K562 (cell line): ENCODE data around the gene ZIC2. TPM values are rescaled to one million over a fixed set of nuclear protein-coding genes. Genes with fewer than 3 reads are reported as not detected.
A peak's percentile ranks its signal among the peaks of the same experiment; 100 is the strongest.

Source experiments
- ATAC-seq: fragments of 200-7000 bp; cut with Tn5 transposase; 3 replicates; pipeline ENCODE4 v1.9.1; 2020; ENCODE audit warnings: moderate library complexity
- BruUV-seq: library from RNA; stranded (reverse); fragments of 400-500 nt; replicated peaks from 2 replicates; lab custom pipeline; 2021; lab: Mats Ljungman, UMichigan
- CTCF ChIA-PET: fragments of 300-600 bp; formaldehyde crosslinking; extraction: SDS; loops from one replicate; lab custom pipeline; 2021; ENCODE audit warnings: low intra/inter-chr PET ratio; lab: Yijun Ruan, JAX
- POLR2A ChIA-PET: fragments of 300-600, 350-650 bp; sonication (Branson Sonifier 250); formaldehyde crosslinking; extraction: SDS; loops from one replicate; lab custom pipeline; 2021; ENCODE audit warnings: antibody characterized with exemption, inconsistent platforms; lab: Yijun Ruan, JAX
- DNase-seq, 4 experiments: peaks; one replicate each; pipeline versions ENCODE4 v3.0.0 to v3.0.0-alpha.2; 2011 to 2018; ENCODE audit warnings: low spot score in 3 of 4, mixed read lengths in 3 of 4; ENCODE audit errors: extremely low read depth in 1 of 4
- FAIRE-seq: peaks from 2 replicates; lab custom pipeline; 2011; peaks lifted over from hg19 to GRCh38; lab: Jason Lieb, UNC
- H2AFZ ChIP-seq: 2 replicates; pipeline ENCODE4 v1.6.0; 2011; ENCODE audit warnings: low read depth, low read length, control low read depth, inconsistent platforms
- H3K27ac ChIP-seq: fragments of 200-600 bp; 3 replicates; pipeline ENCODE4 v1.8.0; 2011; ENCODE audit warnings: low read depth, mild to moderate bottlenecking, control low read depth, inconsistent platforms, low read length, moderate library complexity, mixed read lengths; ENCODE audit errors: extremely low read depth
- H3K27me3 ChIP-seq, 2 experiments: fragments of 300-600 bp in 1 of 2; 2 replicates in 1 of 2; 3 replicates in 1 of 2; pipeline versions ENCODE4 v1.6.0 to v1.8.0; 2011; ENCODE audit warnings: inconsistent platforms in 2 of 2, low read length in 2 of 2, mild to moderate bottlenecking in 1 of 2, mixed read lengths in 1 of 2, moderate library complexity in 1 of 2; ENCODE audit not compliant: control insufficient read depth in 2 of 2, insufficient read depth in 2 of 2
- H3K36me3 ChIP-seq: fragments of 300-600 bp; 3 replicates; pipeline ENCODE4 v1.8.0; 2011; ENCODE audit warnings: mild to moderate bottlenecking, low read length, inconsistent platforms; ENCODE audit not compliant: control insufficient read depth, insufficient read depth
- H3K4me1 ChIP-seq, 2 experiments: fragments of 200-600 bp in 1 of 2; replicated peaks in 1 of 2; 2 replicates in 1 of 2; 3 replicates in 1 of 2; pipeline versions ENCODE4 v1.5.1 to v1.8.0; 2011; ENCODE audit warnings: inconsistent platforms in 2 of 2, low read length in 2 of 2, mild to moderate bottlenecking in 1 of 2, mixed read lengths in 1 of 2, moderate library complexity in 1 of 2; ENCODE audit not compliant: control insufficient read depth in 2 of 2, insufficient read depth in 2 of 2
- H3K4me2 ChIP-seq: 2 replicates; pipeline ENCODE4 v1.6.1; 2011; ENCODE audit warnings: low read length, control low read depth, inconsistent platforms, mixed read lengths; ENCODE audit not compliant: insufficient read depth
- H3K4me3 ChIP-seq: fragments of 200-600 bp; sonication (generic), shearing (Covaris generic); 2 replicates; pipeline ENCODE4 v1.5.1; 2016; ENCODE audit warnings: control low read depth, inconsistent platforms
- H3K79me2 ChIP-seq: fragments of 200-600 bp; 3 replicates; pipeline ENCODE4 v1.8.0; 2011; ENCODE audit warnings: low read length, inconsistent platforms; ENCODE audit not compliant: control insufficient read depth, insufficient read depth
- H3K9ac ChIP-seq, 2 experiments: 2 replicates each; pipeline versions ENCODE4 v1.6.0 to v1.6.1; 2011; ENCODE audit warnings: low read depth in 2 of 2, low read length in 2 of 2, control low read depth in 1 of 2, inconsistent platforms in 1 of 2, mild to moderate bottlenecking in 1 of 2, mixed read lengths in 1 of 2; ENCODE audit not compliant: insufficient read depth in 1 of 2
- H3K9me1 ChIP-seq: one replicate; pipeline ENCODE4 v1.6.0; 2011; ENCODE audit warnings: inconsistent platforms, mild to moderate bottlenecking, low read length, moderate library complexity; ENCODE audit not compliant: control insufficient read depth, insufficient read depth
- H3K9me3 ChIP-seq: replicated peaks from 2 replicates; pipeline ENCODE4 v1.5.1; 2011; ENCODE audit warnings: low read depth, low read length, inconsistent platforms; ENCODE audit not compliant: control insufficient read depth, insufficient read depth
- H4K20me1 ChIP-seq: replicated peaks from 2 replicates; pipeline ENCODE4 v1.6.1; 2011; ENCODE audit warnings: low read length, inconsistent platforms, mixed read lengths; ENCODE audit not compliant: control insufficient read depth, insufficient read depth
- DPF2 ChIP-seq: fragments of 450-650 bp; IDR thresholded peaks from 2 replicates; pipeline ENCODE4 v1.6.1; 2016
- E2F6 ChIP-seq, 2 experiments: IDR thresholded peaks; 2 replicates each; pipeline ENCODE4 v1.6.1; 2011; ENCODE audit warnings: borderline replicate concordance in 1 of 2, control low read depth in 1 of 2, low read depth in 1 of 2, low read length in 1 of 2, mild to moderate bottlenecking in 1 of 2, mixed read lengths in 1 of 2, moderate library complexity in 1 of 2; ENCODE audit not compliant: insufficient read depth in 1 of 2, insufficient read length in 1 of 2, poor library complexity in 1 of 2, severe bottlenecking in 1 of 2; ENCODE audit errors: extremely low read depth in 1 of 2
- TAF15 ChIP-seq: fragments of 200-400 bp; formaldehyde crosslinking; IDR thresholded peaks from 2 replicates; pipeline ENCODE4 v1.6.1; 2017; ENCODE audit warnings: mild to moderate bottlenecking, low read depth, low read length, moderate library complexity
- TRIM24 ChIP-seq, 2 experiments: fragments of 450-650 bp; IDR thresholded peaks; 2 replicates each; pipeline ENCODE4 v1.6.1; 2016
- ZBTB33 ChIP-seq: sonication (generic); formaldehyde crosslinking; IDR thresholded peaks from 2 replicates; pipeline ENCODE4 v1.8.1; 2023; ENCODE audit warnings: mild to moderate bottlenecking, missing genetic modification reagents
- ZNF124 ChIP-seq: sonication (generic); formaldehyde crosslinking; IDR thresholded peaks from 2 replicates; pipeline ENCODE4 v1.8.1; 2022; ENCODE audit warnings: missing genetic modification reagents
- WGBS: fragments of 100-300 bp; shearing (Covaris generic); methylation state at CpG from one replicate; pipeline ENCODE4 v1.1.6; 2016; ENCODE audit warnings: low coverage, mixed read lengths; ENCODE audit not compliant: insufficient coverage; ENCODE audit errors: missing lambda C conversion rate; 5-methylcytosine and 5-hydroxymethylcytosine counted together
- in situ Hi-C: fragments of 300-500 bp; cut with MboI; formaldehyde crosslinking; loops from 4 replicates; pipeline ENCODE4 v1.15.0; 2018; ENCODE audit warnings: inconsistent platforms, mixed read lengths
- intact Hi-C: fragments of 100-400 bp; cut with micrococcal nuclease; formaldehyde crosslinking; loops from 2 replicates; pipeline ENCODE4 v1.14.2; 2022
- polyA plus RNA-seq, 8 experiments: library from polyadenylated mRNA; depleted of rRNA in 4 of 8; stranded (reverse) in 5 of 8; unstranded in 3 of 8; fragments of >200 nt; fragmentation: Nextera tagmentation in 2 of 8; fragmentation: Illumina TruSeq in 1 of 8; extraction: Ambion mirVana in 2 of 8; extraction: Trizol in 1 of 8; gene quantifications; 2 replicates each; pipeline versions ENCODE4 v1.2.1 to v1.2.3, GENCODE V29; 2011 to 2014; ENCODE audit warnings: inconsistent platforms in 1 of 8, missing spikeins in 1 of 8
- total RNA-seq, 7 experiments: library from RNA; depleted of rRNA in 6 of 7; stranded (reverse); fragments of >200 nt in 6 of 7; fragmentation: Illumina TruSeq in 2 of 7; extraction: Trizol in 2 of 7; gene quantifications; 2 replicates each; pipeline versions ENCODE4 v1.2.1 to v1.2.3, GENCODE V29; 2011 to 2021; ENCODE audit warnings: low replicate concordance in 1 of 7

The ZIC2 gene
- total and polyA plus RNA-seq, 9 of the 15 experiments (the other 6 are each of a cell fraction or from before 2014, with no cell fraction given), result 1.8 to 18.0 (median 4.5) TPM

GRCh38 chr13:99977334-99977911 lies 4.2 kb upstream of the ZIC2 start:
- Histone ChIP-seq H3K9ac (no peak overlapping the region), H3K4me1 (peaks cover 0 to 35% of the 10 kb centered on the region in 2 experiments; a peak in 3 of 5 replicates), H3K36me3 (no peaks in the 10 kb centered on the region), H3K9me1 (no peaks in the 10 kb centered on the region), H3K79me2 (peaks cover 3% of the 10 kb centered on the region; the same call in 2 of the 3 replicates), H3K27ac (no peak overlapping the region), H4K20me1 (no peaks in the 10 kb centered on the region), H3K27me3 (no peaks in the 10 kb centered on the region), H3K9me3 (no peaks in the 10 kb centered on the region), H3K4me2 (no peak overlapping the region), H2AFZ (no peak overlapping the region), H3K4me3 (no peak overlapping the region)
- DNase-seq (no peak), FAIRE-seq (no peak), ATAC-seq (no peak)
- ChIA-PET POLR2A (no interaction called here), CTCF (no interaction called here)
- TF ChIP-seq TRIM24 (IDR thresholded peaks at IDR 0.05) (no peak), DPF2 (no peak), ZNF124 (CRISPR knock-in tag) (no peak), TAF15 (no peak)
- intact Hi-C loops, result no loop called here
- in situ Hi-C loops, result no loop called here
- 81% methylated on average over 6 of the region's 7 CpGs for WGBS
- BruUV-seq, result no TSS peak

GRCh38 chr13:99977912-99978798 lies 3.4 kb upstream of the ZIC2 start:
- no peaks in the 10 kb centered on the region for H3K27me3 ChIP-seq
- CTCF ChIA-PET, result no interaction called here
- DNase-seq (no peak), ATAC-seq (no peak), FAIRE-seq (no peak)
- no peaks in the 10 kb centered on the region for H3K36me3 ChIP-seq
- no peak overlapping the region for H3K27ac ChIP-seq
- peak; percentile 47; the same call in 1 of the 2 replicates for TF ChIP-seq ZBTB33 (CRISPR knock-in tag)
- TF ChIP-seq E2F6 (IDR thresholded peaks at IDR 0.05; ENCODE audit: borderline replicate concordance in 1 of 2, extremely low read depth in 1 of 2, insufficient read depth in 1 of 2, insufficient read length in 1 of 2, low read depth in 1 of 2, low read length in 1 of 2, poor library complexity in 1 of 2, severe bottlenecking in 1 of 2), result no peak
- H3K4me2 ChIP-seq, result no peak overlapping the region
- no peak overlapping the region for H3K9ac ChIP-seq
- no peak overlapping the region for H2AFZ ChIP-seq
- H3K79me2 ChIP-seq, result peaks cover 11% of the 10 kb centered on the region
- intact Hi-C loops, result no loop called here
- no peaks in the 10 kb centered on the region for H3K9me3 ChIP-seq
- peaks cover 0 to 42% of the 10 kb centered on the region in 2 experiments; a peak in 3 of 5 replicates for H3K4me1 ChIP-seq
- 97% methylated on average over 15 of the region's 52 CpGs for WGBS
- H3K9me1 ChIP-seq, result no peaks in the 10 kb centered on the region
- H4K20me1 ChIP-seq, result no peaks in the 10 kb centered on the region
- in situ Hi-C loops, result no loop called here
- POLR2A ChIA-PET, result no interaction called here
- no peak overlapping the region for H3K4me3 ChIP-seq
- no TSS peak for BruUV-seq
